AG20443 (cell line): ENCODE measurements around the gene LCE4A.

Source experiments
- DNase-seq: peaks from one replicate; pipeline ENCODE4 v3.0.0; 2012; ENCODE audit warnings: low spot score, mixed read lengths

Gene LCE4A

GRCh38 chr1:152745765-152746444 lies 37.9 kb downstream of the LCE4A start:
- DNase-seq = no peak

DNA sequence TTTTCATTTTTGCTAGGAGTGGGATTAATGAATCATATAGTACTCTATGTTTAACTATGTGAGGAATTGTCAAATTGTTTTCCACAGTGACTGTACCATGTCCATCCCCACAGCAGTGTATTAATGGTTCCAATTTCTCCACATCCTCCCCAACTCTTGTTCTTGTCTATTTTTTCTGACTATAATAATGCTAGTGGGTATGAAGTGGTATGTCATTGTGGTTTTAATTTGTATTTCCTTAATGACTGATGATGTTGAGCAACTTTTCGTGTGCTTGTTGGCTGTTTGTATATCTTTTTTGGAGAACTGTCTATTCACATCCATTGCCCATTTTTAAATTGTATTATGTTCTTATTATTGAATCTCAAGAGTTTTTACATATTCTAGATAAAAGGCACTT lies 39.9 kb downstream of the LCE4A start:
- no peak for DNase-seq

DNA sequence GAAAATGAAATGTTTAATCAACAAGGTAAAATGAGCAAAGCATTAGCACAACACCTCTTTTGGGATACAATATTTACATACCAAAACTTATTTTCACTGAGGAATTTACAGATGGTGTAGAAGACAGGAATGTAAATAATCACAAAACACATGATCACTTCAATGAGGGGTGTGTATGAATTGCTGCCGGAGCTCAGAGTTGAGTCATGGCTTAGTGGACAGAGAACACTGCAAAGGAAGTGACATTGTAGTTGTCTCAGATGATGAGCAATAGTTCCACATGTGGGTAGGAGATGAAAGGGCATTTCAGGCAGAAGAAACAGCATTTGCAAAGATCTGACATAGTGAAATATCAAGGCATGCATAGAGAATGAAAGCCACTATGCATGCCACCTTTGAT lies 44.3 kb downstream of the LCE4A start:
- peak; percentile 57 for DNase-seq

DNA sequence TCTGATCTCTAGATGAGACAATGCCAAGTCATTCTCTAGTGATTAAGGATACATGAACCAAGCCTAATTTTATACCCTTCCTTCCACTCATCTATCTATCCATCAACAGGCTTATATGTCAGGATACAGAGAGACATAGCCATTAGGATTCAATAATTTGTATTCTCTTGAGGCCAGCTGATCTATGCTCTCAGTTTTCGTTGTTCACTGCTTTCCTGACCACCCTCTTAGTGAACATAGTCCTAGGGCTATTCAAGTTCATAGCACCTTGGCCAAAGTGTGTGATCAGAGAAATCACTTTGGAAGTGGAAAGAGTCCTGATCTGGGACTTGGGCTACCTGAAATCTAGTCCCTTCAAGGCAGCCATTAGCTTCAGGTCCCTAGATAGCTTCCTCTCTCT lies 45.6 kb downstream of the LCE4A start:
- no peak for DNase-seq

- DNase-seq = no peak
These were observed 48.9 kb downstream of the LCE4A start for GRCh38 chr1:152756872-152757271.

DNA sequence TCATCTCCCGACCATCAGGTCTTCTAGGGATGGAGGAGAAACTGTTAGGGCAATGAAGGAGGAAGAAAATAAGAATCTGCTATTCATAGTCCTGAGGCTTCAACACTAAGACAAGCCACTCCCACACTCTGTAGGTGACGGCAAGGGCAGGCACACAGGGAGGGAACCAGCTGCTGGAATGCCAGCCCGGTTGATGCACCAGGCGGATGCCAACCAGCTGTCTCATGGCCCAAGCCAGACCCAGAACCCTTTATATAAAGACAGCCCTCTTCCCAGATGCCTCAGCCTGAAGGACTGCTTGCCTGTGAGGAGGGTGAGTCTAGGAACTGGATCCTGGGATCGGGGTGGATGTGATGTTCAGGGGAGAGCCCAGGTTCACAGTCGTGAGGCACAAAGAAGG lies 49.8 kb downstream of the LCE4A start, which contains the start of gene KPRP:
Gene KPRP, plus strand, starts transcription at position 279 of the 400 bp plus-strand sequence. CDS start 1,564 bp downstream, outside the sequence.
- DNase-seq = no peak

DNA sequence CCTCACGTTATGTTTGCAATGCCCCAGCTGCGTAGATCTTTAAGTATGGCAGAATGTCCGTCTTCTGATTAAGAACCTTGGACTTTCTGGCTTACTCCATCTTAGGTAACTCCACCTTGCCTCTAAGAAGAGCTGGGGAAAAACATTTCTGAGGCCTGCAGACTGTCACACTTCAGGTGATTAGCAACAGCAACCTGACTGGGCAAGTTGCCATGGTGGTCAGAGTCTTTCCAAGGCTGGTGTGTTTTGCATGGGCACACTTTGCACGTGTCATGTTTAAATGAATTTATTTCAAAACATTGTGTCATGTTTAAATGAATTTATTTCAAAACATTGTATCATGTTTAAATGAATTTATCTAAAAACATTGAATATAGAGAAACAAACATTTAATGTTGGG lies 50.7 kb downstream of the LCE4A start:
- no peak for DNase-seq
